HEK293 (cell line): ENCODE results near the gene AFF1.

Source experiments
- CTCF ChIP-seq: fragments of 450-650 bp; formaldehyde crosslinking; IDR thresholded peaks from 2 replicates; pipeline ENCODE4 v1.5.1; 2016; ENCODE audit warnings: missing biosample characterization, missing genetic modification characterization
- YY2 ChIP-seq: fragments of 450-650 bp; formaldehyde crosslinking; IDR thresholded peaks from 2 replicates; pipeline ENCODE4 v1.5.1; 2016; ENCODE audit warnings: missing biosample characterization, missing genetic modification characterization
- ZBTB44 ChIP-seq: fragments of 450-650 bp; IDR thresholded peaks from 2 replicates; pipeline ENCODE4 v1.5.1; 2018; ENCODE audit warnings: missing biosample characterization, mild to moderate bottlenecking, missing genetic modification characterization
- ZNF112 ChIP-seq: fragments of 450-650 bp; formaldehyde crosslinking; IDR thresholded peaks from 2 replicates; pipeline ENCODE4 v1.5.0; 2017; ENCODE audit warnings: missing biosample characterization, missing genetic modification characterization
- ZNF704 ChIP-seq: fragments of 450-650 bp; formaldehyde crosslinking; IDR thresholded peaks from 2 replicates; pipeline ENCODE4 v1.5.1; 2016; ENCODE audit warnings: missing biosample characterization, missing genetic modification characterization

- TF ChIP-seq YY2 (tag by site-specific recombination) (no peak), CTCF (tag by site-specific recombination) (no peak), ZNF112 (tag by site-specific recombination) (no peak), ZNF704 (tag by site-specific recombination) (no peak), ZBTB44 (tag by site-specific recombination) (peak; percentile 33)
Measured at GRCh38 chr4:86935853-86936733, 1.3 kb downstream of the AFF1 start.
